Measurements from ENCODE around the gene PRKG1.

Gene PRKG1

DNA sequence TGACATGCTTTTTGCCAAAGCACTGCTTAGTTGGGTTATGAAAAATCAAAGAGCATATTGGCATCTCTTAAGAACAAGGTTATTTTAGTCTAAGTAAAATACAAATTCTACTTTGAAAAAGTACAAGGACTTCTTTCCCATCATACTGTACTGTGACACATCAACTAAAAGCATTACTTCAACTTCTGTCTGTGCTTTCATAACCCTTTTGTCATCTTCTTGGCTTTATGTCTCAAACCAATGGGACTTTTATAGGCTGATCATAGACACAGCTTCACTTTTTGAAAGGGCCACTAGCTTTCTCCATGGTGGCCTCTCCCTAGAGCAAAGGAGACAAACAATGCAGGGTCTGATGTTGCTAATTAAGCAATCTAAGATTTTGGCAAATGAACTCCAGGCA lies 814.0 kb downstream of the PRKG1 start:
- DNase-seq (ENCODE audit: low spot score), result no peak

DNA sequence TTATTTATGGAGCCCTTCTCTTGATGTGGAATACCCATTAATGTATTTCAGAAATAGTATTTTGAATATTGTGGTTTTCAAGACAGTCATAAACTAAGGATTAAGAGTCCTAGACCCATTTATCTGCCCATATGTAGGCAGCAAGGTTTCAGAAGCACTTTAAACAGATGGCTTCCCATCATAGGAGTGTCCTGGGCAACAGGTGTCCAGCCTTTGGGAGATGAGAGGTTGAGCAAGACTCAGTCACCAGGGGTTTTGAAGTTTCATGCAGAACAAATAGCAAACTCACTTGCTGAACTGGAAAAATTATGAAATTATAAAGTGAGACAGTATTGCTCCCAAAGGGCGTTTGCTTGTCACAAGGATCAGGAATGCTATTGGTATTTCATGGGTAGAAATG lies 818.0 kb downstream of the PRKG1 start:
- DNase-seq (ENCODE audit: low spot score), result no peak

DNA sequence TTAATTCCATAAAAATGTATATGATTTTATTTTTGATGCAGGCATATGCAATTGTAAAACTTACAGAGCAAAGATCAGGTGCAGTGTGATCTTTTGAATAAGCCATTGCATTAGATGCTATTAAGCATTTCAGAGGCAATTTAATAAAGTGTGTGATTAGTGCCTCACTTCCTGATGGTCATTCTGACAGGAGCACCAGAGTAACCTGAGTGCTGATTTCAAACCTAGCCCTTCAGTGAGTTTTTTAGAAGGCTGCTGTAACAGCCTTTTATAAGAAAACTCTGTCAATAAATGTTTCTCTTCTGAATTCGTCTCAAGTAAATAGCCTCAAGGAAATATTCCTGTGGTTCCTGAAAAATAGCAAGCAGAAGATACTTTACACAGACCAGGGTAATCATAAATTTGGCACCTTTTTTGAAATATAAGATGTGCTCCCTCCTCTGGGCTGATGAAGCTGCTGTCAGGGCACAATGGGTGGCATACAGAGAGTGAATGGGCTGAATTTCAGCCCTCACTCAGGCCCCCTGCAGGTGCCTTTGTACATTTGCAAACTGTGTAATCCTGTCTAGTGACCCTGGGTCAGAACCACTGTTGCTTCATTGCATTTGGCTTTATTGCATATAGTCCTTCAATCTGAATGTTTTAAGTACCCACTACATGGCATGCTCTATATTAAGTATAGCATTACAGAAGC lies 818.8 kb downstream of the PRKG1 start:
- DNase-seq (ENCODE audit: low spot score), result peak; percentile 54

DNA sequence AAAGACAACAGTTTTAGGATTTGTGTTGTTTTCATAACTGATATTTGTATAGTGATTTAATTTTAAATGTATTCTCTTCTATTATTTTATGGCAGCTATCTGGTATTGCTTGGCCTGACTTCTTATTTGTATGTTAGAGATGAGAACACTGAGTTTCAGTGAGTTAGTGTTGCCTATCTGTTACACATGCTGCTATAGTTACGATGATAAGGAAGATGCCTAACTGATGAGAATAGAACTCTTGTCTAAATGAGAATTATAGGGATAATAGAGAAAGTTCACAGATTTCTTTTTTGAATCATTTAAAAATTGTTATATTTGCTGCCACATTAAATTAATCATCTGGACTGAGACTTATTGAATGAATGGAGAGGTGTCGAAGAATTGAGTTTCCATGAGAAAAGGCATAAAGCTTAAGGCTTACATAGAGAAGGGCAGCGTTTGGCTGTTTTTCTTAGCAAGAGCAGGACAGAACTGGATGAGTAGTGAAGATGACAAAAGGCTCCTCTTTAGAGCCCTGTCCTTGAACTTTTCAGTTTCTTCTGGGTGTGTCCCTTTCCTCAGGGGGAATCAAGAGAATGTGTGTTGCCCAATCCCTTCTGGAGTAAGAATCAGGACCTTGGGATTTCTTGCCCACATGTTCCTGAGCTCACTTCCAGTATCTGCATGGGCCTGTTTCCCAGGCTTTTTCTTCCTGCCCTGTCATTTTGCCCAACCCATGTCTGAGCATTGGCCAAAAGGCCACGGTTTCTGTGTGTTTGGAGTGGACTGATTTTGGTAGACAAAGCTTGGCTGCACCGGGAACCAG lies 820.7 kb downstream of the PRKG1 start:
- DNase-seq (ENCODE audit: low spot score), result no peak

DNA sequence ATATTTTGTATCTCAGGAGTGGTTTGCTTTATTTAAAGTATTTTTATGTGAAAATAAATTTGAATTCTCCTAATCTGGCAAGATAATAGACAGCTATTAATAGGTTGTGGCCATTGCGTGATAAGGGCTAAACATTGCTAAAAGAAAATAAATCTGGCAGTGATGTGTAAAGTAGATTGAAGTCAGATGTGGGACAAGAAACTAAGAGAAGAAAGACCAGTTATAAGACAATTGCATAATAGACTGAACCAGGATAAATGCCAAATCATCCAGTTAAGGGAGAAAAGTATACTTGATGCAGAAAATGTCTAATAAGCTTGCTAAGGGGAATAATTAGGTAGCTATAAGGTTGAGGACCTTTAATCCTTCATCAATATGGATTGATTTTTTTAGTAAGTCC lies 822.6 kb downstream of the PRKG1 start:
- no peak for DNase-seq (ENCODE audit: low spot score)

DNA sequence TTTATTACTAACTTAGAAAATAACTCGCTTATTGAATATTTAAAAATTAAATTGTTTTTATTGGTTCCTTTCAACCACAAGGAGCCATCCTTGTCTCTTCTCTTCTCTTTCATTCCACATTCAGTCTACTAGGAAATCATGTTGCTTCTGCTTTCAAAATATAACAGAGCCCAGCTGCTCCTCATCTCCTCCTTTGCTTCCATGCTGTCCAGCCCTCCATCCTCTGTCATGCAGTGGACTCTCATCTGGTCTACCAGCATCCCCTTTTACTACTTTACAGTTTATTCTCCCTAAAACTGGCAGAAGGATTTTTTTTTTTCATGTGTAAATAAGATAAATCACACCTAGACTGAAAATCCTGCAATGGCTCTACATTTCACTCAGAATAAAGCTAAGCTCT lies 823.3 kb downstream of the PRKG1 start:
- DNase-seq (ENCODE audit: low spot score), result no peak

DNA sequence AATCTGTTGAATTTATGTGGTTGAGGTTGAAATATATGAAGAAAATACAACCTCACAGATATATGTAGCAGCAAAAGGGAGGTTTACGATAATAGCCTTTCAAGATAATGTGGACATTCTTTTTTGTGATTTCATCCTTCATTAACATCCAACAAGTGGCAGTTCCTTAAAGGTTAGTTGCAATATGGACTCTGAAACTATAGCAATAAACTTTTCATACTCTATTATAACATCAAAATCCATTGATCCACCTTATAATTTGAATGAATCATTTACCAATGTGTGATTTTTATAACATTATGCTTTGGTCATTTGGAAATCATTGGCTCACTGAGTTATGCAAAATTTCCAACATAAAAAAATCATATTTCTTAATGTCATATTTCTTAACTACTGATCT lies 825.9 kb downstream of the PRKG1 start:
- no peak for DNase-seq (ENCODE audit: low spot score)

DNA sequence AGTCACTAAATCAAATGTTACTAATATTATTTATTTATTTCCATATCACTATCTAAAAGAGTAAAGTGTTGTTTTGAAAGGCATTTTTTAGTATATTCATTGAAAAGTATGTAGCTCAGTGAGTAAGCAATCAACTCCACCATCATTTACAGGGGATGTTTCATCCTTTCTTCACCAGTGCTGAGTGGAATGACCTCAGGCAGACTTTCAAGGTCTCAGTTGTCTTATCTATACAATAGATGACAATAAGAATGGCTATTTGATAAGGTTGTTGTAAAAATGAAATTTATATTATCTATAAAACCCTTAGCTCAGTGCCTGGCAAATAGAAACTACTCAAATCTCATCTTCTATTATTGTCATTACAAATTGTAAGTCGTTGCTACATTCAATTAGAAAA lies 829.4 kb downstream of the PRKG1 start:
- DNase-seq (ENCODE audit: low spot score), result no peak

DNA sequence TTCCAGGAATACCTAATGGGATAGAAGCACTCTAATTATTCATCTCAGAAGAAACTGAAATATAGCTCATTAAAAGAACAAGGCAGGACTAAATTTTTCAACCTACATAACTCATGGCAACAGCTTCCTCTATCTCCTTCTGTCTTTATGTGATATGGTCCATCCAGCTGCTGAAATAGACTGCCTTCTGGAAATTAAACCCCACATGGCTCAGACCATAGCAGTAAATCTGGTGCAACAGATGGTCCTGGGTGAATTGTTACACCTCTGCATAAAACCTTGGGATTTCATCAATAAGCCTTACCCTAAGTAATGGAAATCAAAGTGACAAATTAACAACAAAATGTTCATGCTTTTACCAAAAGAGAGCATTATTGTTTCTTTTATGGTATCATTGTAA lies 830.7 kb downstream of the PRKG1 start:
- DNase-seq (ENCODE audit: low spot score), result no peak

DNA sequence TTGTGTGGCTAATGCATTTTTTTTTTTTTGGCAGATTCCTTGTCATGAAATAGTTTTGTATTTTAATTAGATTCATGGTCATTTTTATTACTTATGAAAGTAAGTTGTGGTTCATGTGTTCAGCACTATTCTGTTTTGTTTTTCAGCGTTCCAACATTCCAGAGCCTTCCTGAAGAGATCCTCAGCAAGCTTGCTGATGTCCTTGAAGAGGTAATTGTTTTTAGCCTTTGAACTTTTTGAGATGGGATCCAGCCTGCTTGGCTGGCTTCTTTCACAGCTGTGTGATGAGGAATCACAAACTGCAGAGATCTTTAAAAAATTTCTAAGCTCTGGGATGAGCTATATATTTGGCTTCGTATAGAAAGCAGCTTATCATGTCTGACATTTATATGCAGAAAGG lies 833.1 kb downstream of the PRKG1 start:
- DNase-seq (ENCODE audit: low spot score), result no peak

DNA sequence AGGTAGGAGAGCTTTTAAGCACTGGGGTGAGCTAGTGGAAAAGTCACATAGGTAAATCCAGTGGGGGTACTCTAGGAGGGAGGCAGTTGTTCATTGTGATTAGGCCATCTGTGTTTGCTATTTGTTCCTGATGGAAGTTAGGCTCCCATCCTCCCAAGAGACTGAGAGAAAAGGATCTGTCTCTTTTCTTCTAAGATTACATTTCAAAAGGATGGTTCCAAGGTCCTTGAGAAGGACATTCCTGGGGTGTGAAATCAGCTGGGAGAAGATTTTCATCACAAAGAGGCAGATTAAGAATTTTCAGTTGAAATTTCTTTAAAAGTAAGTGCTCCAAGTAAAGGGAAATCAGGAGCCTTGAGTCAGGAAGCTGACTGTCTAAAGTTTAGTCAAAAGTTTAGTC lies 835.9 kb downstream of the PRKG1 start:
- DNase-seq (ENCODE audit: low spot score), result no peak

DNA sequence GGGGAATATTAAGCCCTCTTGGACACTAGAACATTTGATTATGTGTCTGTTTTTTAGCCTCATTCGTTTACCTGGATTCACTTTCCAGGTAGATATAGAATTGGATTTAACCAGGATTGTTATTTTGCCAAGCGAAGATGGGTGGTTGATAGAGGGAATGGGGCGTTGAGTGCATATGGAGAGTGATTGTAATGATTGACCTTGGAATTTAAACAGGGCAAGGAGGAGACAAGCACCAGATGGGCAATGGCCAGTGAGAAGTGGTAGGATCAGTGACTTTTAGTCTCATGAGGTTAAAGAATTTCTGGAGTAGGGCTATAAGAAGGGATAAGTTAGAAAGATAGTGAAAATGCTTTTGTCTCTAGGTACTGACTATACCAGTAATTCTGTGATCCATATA lies 836.3 kb downstream of the PRKG1 start:
- no peak for DNase-seq (ENCODE audit: low spot score)

DNA sequence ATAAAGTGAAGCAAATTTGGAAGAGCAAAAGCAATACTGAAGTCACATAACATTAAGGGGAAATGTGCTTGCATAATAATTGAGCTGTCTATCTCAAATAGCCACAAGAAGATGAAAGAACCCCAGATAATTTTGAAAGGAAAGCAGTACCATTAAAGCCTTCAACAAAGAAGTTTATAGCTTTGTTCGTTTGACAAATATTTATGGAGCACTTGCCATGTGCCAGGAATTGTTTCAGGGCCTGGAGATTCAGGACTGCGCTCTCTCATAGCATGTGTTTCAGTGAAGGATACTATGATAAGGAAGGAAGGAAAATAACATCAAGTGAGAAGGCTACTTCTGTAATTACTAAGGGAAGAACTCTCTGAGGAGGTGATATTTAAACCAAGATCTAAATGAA lies 837.4 kb downstream of the PRKG1 start:
- no peak for DNase-seq (ENCODE audit: low spot score)

DNA sequence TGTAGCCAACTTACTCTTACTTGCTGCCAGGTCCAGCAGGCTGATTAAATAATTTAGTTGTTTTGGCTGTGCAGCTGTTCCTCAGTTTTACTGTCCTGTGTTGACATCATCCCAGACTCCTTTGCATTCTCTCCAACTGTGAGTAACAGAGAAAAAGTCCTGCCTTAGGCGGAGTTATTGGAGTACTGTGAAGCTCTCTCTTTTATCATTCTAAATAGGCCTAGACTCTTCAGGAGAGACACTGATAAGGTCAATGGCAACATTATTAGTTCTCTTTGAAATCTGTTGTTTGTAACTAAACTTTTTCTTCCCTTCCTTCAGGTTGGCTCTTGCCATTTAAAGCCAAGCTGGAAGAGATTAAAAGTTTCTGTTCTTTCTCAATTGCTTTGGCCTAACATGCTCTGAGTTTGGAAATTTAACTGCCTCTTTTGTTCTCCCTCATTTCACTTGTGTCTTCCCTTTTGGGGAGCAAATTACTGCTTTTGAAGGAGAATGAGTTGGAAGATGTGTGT lies 840.8 kb downstream of the PRKG1 start:
- DNase-seq (ENCODE audit: low spot score), result no peak

DNA sequence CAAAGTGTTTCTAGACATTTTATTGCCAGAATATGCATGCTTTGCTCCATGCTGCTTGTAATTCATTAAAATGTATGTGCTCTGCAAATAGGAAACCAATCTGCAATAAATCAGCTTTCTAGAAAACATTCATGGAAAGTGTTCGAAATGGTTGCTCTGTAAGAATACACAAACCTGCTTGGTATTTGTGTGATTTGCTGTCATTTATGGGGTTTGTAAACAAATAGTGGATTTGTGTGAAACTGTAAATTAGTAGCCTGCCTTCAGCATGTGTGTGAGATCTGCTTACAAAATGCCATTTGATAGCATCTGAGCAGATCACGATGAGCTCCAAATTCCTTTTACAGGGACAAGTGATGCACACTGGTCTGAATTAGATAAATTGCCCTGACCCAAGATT lies 844.2 kb downstream of the PRKG1 start:
- DNase-seq (ENCODE audit: low spot score), result no peak

DNA sequence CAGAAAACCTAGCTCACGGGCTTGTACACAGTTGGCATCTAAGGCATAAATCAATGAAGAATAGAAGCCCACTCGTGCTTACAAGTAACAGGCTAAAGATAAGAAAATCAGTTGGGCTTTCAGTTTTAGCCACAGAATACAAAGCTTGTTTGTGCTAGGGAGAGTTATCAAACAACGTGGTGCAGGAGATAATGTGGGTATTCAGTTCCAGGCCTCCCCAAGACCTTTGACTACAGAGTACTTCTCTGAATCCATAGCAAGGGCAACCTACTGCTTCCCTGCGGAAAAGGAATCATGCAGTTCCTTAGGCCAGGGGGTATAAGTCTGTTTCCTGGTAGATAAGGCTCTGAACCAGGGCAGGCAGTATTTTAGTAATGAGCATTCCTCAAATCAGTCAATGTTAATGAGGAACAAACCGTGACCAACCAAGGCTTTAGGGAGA lies 844.6 kb downstream of the PRKG1 start:
- no peak for DNase-seq (ENCODE audit: low spot score)

DNA sequence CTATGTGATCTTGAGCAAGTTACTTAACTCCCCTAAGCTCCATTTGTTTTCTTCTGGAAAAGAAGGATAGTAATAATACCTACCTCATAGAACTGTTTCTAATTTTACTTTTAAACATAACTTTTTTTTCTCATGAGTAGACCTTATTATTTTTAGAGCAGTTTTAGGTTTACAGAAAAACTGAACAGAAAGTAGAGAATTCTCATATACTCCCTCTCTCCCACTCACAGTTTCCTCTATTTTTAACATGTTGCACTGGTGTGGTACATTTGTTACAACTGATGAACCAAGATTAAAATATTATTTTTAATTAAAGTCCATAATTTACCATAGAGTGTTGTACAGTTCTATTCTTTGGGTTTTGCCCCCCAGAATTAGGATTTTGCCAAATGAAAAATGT lies 846.4 kb downstream of the PRKG1 start:
- no peak for DNase-seq (ENCODE audit: low spot score)

DNA sequence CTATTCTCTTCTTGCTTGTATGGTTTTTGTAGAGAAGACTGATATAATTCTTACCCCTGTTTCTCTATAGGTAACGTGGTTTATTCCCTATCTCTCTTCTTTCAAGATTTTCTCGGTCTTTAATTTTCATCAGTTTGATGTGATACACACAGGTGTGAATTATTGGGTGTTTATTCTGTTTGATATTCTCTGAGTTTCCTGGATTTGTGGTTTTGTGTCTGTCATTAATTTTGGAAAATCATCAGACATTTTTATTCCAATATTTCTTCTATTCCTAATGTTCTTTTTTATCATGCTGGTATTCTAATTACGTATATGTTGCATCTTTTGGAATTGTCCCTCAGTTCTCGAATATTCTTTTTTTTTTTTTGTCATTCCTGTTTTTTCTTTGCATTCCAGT lies 850.1 kb downstream of the PRKG1 start:
- DNase-seq (ENCODE audit: low spot score), result no peak

DNA sequence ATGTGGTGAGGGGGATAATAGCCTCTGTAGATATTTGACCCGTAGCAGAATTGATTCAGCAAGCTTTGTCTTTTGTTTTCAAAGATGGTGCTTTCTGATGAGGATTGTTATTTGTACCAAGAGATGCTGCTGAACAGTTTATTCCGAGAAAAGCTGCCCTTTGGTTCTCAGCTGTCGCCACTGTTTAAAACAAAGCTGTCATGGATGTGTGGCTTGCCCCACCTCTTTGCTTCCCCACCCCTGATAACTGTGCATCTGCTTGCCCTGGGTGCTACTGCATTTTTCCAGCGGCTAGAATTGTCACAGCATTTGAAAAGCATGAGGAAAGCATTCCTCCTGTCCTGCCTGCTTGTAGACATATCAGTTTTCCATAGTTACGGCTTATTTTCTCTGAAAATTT lies 852.0 kb downstream of the PRKG1 start:
- DNase-seq (ENCODE audit: low spot score), result no peak

DNA sequence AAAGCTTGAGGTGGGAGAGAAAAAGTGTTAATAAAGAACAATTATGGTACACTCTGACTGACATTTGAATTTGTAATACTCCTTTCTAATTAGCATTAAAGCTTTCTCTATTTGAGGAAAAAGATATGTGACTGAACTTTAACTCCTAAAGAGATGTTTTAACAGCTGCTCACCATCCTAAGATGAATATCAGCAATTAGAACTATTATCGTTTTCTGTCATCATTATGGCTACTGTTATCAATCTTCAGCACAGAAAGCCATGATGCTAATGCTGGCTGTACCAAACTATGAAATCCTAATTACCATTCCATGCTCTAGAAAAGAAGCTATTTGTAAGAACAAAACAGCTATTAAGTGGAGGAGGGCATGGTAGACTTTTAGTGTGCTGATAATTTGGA lies 853.9 kb downstream of the PRKG1 start:
- DNase-seq (ENCODE audit: low spot score), result no peak

DNA sequence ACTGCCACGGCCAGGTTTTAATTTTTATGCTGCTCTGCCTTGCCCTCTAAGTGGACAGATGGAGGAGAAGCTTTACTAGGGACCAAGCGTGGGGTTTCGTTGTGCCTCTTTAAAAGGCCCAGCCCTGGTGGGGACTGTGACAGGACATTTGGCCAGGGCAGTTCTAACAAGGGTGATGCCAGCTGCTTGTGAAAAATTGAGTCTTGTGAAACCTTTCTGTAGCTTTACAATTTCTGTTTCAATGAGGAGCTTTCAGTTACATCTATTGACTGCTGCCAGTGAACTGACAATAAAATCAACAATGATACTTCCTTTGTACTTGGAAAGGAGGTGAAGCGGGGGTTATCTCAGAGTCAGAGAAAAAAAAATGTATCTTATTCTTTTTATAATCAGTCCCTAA lies 858.2 kb downstream of the PRKG1 start:
- DNase-seq (ENCODE audit: low spot score), result no peak

DNA sequence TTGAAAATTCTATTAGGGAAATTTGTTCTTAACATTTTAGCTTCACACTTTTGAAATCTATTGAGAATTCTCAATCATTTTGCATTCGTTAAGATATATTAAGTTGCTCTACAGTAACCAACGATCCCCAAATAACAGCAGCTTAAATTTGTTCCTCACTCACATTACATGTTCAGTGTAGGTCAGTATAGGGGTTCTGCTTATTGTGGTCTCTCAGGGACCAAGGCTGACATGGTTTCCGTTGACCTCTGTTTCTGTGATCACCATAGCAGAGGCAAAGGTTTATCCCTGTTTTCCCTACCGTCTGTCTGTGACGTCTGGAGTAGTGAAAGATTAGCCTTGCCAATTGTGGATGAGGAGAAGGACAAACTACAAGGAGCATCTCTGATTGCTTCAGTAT lies 860.1 kb downstream of the PRKG1 start:
- DNase-seq (ENCODE audit: low spot score), result no peak

DNA sequence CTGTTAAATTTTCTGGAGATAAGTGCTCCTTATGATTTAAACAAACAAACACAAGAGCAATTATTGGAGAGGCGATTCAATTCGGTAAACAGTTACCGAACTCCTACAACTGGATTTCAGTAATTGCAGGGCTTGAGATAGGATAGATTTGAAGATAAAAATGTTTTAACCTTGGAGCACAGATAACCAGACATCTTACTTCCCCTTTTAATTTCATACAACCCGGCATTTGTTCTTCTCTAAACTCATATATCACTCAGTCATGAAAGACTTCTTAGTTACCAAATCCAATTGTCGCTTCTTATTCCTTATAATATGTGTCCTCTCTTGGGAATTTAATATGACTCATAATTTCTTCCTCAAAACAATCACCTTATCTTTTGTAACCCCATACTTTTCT lies 861.1 kb downstream of the PRKG1 start:
- DNase-seq (ENCODE audit: low spot score), result no peak

Measured in ecto neural progenitor cell (in vitro differentiated cells).